BJ (cell line): Measurements from ENCODE around the gene ABCC4. TPM values are rescaled to one million over a fixed set of nuclear protein-coding genes. Genes with fewer than 3 reads are reported as not detected.
"Not testable (repeated sequence)": the region's sequence is repeated elsewhere in the genome, so short reads cannot be mapped to it uniquely, and the experiment has no call there.

Experiments
- CTCF ChIA-PET: fragments of 350-600 bp; formaldehyde crosslinking; extraction: SDS; loops from one replicate; lab custom pipeline; 2021; ENCODE audit warnings: antibody characterized with exemption, inconsistent platforms; lab: Yijun Ruan, JAX
- POLR2A ChIA-PET: fragments of 300-600 bp; sonication (Branson Sonifier 250); formaldehyde crosslinking; extraction: SDS; loops from one replicate; lab custom pipeline; 2021; ENCODE audit warnings: antibody characterized with exemption; lab: Charles Lee
- DNase-seq: peaks from one replicate; pipeline ENCODE4 v3.0.0-alpha.2; 2011; ENCODE audit warnings: low read depth
- H3K27me3 ChIP-seq: 2 replicates; pipeline ENCODE4 v1.6.0; 2011; ENCODE audit warnings: low read length; ENCODE audit not compliant: control insufficient read depth, insufficient read depth
- H3K36me3 ChIP-seq: 2 replicates; pipeline ENCODE4 v1.5.1; 2011; ENCODE audit warnings: low read length; ENCODE audit not compliant: control insufficient read depth, insufficient read depth
- H3K4me3 ChIP-seq: 2 replicates; pipeline ENCODE4 v1.5.1; 2011; ENCODE audit warnings: low read depth, mild to moderate bottlenecking, control low read depth, low read length
- polyA plus RNA-seq: library from polyadenylated mRNA; depleted of rRNA; stranded (reverse); fragments of >200 nt; gene quantifications from 2 replicates; pipeline ENCODE4 v1.2.3, GENCODE V29; 2011
- TF ChIP-seq, protein P1 (sequence below): IDR thresholded peaks from 2 replicates; pipeline ENCODE4 v1.5.1; 2011; ENCODE audit warnings: low read depth, mild to moderate bottlenecking, control low read depth, inconsistent platforms, low read length, moderate library complexity; ENCODE audit not compliant: insufficient read depth

The ABCC4 gene
- polyA plus RNA-seq, 1 experiment, result 11.2 TPM

- CTCF ChIA-PET, result no interaction called here
Observed at GRCh38 chr13:95168191-95168590, 133.1 kb downstream of the ABCC4 start.

DNA sequence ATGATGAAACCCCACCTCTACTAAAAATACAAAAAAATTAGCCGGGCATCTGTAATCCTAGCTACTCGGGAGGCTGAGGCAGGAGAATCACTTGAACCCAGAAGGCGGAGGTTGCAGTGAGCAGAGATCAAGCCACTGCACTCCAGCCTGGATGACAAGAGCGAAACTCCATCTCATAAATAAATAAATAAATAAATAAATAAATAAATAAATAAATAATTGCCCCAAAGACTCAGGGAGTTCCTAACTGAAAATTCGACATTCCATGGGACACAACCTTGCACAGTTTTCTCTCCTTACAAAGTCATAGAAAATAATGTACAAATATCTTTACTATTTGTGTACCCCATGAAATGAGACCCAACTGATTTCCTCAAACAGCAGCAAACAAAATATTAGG is 134.2 kb downstream of the ABCC4 start:
- H3K27me3 ChIP-seq, H3K4me3 ChIP-seq, POLR2A ChIA-PET, DNase-seq, CTCF ChIA-PET, H3K36me3 ChIP-seq: not testable (repeated sequence)

More at GRCh38 chr13:95168191-95168590, 133.1 kb downstream of the ABCC4 start:
- TF ChIP-seq, protein P1, sequence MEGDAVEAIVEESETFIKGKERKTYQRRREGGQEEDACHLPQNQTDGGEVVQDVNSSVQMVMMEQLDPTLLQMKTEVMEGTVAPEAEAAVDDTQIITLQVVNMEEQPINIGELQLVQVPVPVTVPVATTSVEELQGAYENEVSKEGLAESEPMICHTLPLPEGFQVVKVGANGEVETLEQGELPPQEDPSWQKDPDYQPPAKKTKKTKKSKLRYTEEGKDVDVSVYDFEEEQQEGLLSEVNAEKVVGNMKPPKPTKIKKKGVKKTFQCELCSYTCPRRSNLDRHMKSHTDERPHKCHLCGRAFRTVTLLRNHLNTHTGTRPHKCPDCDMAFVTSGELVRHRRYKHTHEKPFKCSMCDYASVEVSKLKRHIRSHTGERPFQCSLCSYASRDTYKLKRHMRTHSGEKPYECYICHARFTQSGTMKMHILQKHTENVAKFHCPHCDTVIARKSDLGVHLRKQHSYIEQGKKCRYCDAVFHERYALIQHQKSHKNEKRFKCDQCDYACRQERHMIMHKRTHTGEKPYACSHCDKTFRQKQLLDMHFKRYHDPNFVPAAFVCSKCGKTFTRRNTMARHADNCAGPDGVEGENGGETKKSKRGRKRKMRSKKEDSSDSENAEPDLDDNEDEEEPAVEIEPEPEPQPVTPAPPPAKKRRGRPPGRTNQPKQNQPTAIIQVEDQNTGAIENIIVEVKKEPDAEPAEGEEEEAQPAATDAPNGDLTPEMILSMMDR, result no peak
- POLR2A ChIA-PET, result no interaction called here
- Histone ChIP-seq H3K36me3 (peaks cover 3% of the 10 kb centered on the region), H3K27me3 (no peaks in the 10 kb centered on the region), H3K4me3 (no peak overlapping the region)
- DNase-seq, result no peak

- TF ChIP-seq, protein P1, result no peak
- H3K36me3 ChIP-seq, result peaks cover 5% of the 10 kb centered on the region
- CTCF ChIA-PET, result interaction anchor here (1.2 to 1.5 kb wide), 4 partner anchors 10 to 490 kb away, joined by 3 to 7 read pairs (median 4); no protein-coding TSS in a partner anchor
- H3K4me3 ChIP-seq, result no peak overlapping the region
- POLR2A ChIA-PET, result no interaction called here
- no peak for DNase-seq
- H3K27me3 ChIP-seq, result no peaks in the 10 kb centered on the region
Observed at GRCh38 chr13:95164830-95165229, 136.4 kb downstream of the ABCC4 start.

- DNase-seq, result no peak
- POLR2A ChIA-PET, result no interaction called here
- CTCF ChIA-PET, result interaction anchor here (0.9 to 2.3 kb wide), 2 partner anchors 12 to 56 kb away, joined by 4 to 6 read pairs; no protein-coding TSS in a partner anchor
- TF ChIP-seq, protein P1, result no peak
- Histone ChIP-seq H3K36me3 (peaks cover 3% of the 10 kb centered on the region; the same call in 1 of the 2 replicates), H3K27me3 (no peaks in the 10 kb centered on the region), H3K4me3 (no peak overlapping the region)
Observed at GRCh38 chr13:95160112-95160906, 140.9 kb downstream of the ABCC4 start.

DNA sequence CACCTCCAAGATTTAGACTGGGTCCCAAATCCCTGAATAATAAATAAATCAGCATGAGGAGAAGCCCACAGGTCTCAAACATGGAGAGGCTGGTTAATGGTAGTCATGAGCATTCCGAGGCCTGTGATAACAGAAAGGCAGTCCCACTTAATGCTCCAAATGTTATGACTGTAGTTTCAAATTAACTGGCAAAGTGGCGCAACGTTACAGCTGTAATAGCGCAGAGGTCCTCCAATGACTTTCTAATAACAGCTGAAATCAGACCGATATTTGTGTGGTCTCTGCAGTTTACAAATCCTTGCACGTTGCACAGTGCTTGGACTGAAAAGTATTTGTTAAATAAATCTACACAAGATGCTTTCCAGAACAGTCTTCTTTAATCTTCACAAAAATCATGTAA is 141.8 kb downstream of the ABCC4 start:
- Histone ChIP-seq H3K36me3 (peaks cover 3% of the 10 kb centered on the region; the same call in 1 of the 2 replicates), H3K4me3 (no peak overlapping the region), H3K27me3 (no peaks in the 10 kb centered on the region)
- TF ChIP-seq, protein P1, result no peak
- ChIA-PET CTCF (interaction anchor here (0.9 to 2.3 kb wide), 2 partner anchors 11 to 55 kb away, joined by 4 to 6 read pairs; no protein-coding TSS in a partner anchor), POLR2A (no interaction called here)
- DNase-seq, result no peak
